ENCODE data around the gene HSPB7.

DNA sequence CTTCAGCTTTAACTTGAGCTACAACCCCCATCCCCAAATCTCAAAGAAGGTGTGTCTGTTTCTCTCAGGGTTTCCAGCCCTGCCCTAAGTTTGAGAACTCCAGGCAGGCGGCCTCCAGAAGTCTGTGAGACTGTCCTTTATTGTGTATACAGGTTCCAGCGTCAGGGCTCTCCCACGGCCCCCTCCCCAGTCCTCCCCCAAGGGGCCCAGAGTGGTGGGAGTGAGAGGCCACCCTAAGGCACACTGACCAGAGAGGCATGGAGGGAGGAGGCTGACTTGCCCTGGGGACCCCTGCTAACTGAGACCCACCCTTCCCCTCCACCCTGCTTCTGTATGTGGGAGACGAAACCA is 4.0 kb downstream of the HSPB7 start:
- TF ChIP-seq, protein P1, sequence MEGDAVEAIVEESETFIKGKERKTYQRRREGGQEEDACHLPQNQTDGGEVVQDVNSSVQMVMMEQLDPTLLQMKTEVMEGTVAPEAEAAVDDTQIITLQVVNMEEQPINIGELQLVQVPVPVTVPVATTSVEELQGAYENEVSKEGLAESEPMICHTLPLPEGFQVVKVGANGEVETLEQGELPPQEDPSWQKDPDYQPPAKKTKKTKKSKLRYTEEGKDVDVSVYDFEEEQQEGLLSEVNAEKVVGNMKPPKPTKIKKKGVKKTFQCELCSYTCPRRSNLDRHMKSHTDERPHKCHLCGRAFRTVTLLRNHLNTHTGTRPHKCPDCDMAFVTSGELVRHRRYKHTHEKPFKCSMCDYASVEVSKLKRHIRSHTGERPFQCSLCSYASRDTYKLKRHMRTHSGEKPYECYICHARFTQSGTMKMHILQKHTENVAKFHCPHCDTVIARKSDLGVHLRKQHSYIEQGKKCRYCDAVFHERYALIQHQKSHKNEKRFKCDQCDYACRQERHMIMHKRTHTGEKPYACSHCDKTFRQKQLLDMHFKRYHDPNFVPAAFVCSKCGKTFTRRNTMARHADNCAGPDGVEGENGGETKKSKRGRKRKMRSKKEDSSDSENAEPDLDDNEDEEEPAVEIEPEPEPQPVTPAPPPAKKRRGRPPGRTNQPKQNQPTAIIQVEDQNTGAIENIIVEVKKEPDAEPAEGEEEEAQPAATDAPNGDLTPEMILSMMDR (IDR thresholded peaks at IDR 0.05), result no peak
- no peak for TF ChIP-seq EZH2 (IDR thresholded peaks at IDR 0.05)
